NCI-H69 (cell line): ENCODE results near the gene CEMIP.

Source experiments
- DNase-seq: peaks from one replicate; lab custom pipeline; 2025; lab: John Stamatoyannopoulos, UW

The CEMIP gene

DNA sequence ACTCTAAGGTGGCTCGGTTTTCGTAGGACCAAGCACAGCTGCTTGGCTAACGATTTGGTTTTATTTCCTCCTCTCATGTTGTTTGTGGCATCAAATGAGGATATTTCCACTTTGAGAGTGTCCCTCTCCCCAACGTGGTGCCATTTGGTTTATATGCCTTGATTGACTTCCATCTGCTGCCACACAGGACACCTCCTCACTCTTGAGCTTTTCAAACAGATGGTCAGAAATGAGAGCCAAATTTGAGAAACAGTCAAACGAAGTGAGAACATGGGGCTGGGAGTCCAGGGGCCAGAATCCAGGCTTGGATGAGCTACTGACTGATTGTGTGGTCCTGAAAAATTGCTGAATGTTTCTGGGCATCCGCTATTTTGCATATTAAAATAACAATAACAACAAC is 43.5 kb downstream of the CEMIP start:
- peak; percentile 73 for DNase-seq

DNA sequence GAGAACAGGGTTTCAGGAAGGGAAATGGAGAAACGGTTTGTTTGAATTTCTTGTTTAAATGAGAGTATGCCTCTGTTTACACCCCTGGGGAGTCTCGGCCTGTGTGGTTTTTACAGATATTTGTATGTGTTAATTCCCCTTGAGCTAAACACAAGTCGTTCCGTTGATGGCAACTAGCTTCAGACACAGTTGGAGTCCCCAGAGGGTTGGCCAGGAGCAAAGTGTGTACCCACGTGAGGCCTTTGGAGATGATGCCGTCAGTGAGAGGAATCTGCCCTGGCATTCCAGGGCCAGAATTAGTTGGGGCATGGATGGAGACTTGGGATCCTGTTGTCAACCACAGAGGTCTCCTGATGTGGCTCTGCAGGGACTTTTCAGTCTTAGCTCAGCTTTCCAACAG is 44.0 kb downstream of the CEMIP start:
- DNase-seq: peak; percentile 49

DNA sequence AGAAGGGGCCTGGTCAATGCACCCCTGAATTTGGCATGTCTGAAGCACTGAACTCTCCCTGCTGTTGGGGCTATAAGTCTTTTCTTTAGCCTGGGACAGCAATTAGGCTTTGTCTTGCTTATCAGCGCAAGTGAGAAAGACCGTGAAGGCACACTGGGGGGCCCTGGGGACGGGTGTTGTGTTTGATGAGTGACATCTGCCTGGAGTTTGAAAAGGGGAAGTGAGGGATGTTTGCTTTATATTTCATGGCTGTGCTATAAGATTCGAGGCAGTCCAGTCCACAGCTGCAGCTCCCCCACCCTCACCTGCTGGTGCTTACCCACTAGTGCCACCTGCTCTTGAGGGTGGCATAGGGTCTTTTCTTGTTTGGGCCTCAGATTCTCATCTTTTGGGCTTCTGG is 44.8 kb downstream of the CEMIP start:
- peak; percentile 85 for DNase-seq

DNA sequence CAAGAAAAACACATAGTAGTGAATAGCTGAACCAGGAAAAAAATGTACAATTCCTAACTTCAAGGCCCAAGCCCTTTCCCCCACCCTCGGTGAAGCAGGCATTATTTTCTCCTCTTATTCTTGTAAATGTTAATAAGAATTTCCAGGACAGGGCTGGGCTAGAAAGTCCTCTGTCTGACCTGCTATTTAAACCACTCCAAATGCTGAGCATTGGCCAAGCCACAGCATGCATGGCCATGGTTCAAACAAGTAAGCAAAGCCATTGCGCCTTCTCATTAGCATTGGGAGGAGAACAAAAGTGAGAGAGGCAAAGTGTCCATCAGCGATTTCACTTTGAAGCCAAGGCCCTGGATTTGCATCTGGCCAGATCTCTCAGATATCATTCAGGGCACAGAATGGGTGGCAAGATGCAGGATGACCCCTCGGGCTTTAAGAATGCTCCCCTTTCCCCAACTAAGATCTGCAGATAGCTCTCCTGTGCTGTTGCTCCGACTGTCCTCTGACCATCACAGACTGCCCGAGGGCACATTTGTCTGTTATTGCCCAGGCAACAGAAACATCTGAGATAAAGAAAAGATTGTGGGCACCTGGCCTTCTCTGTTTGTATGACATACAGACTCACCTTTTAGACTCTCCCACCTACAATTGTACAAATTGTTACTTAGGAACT is 46.3 kb downstream of the CEMIP start:
- DNase-seq: peak; percentile 93

DNA sequence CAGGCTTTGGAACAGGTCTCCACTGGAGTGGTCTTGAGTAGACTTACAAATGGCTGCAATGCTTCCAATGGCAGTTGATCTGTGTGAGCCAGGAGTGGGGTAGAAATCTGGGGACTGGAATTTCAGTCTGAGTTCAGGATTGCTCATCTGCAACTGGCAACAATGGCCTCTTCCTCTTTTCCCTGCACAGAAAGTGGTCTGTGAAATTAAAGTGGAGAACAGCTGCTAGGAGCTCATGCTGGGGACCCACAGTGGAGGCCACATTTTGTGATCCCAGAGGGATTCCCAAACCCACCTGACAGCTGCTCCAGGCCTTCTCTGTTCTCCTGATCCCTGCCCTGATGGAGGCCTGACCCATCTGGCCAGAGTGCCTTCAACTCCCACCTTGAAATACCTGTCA is 49.6 kb downstream of the CEMIP start:
- peak; percentile 65 for DNase-seq

DNA sequence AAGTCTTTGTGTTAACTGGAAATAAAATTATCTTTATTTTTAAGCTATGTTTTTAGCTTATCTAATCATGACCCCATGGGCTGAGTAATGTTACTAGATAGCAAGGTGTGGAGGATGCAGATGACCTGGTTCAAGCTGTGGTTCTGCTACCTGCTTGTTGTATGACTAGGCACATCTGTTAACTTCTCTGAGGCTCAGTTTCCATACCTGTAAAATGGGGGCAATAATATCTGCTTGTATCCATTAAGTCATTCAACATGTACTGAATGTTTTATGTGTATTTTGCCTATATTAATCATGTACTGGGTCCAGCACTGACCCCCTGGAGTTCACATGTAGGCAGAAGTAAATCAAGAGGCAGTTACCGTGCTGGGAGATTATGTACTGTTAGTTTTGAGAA is 51.5 kb downstream of the CEMIP start:
- no peak for DNase-seq

DNA sequence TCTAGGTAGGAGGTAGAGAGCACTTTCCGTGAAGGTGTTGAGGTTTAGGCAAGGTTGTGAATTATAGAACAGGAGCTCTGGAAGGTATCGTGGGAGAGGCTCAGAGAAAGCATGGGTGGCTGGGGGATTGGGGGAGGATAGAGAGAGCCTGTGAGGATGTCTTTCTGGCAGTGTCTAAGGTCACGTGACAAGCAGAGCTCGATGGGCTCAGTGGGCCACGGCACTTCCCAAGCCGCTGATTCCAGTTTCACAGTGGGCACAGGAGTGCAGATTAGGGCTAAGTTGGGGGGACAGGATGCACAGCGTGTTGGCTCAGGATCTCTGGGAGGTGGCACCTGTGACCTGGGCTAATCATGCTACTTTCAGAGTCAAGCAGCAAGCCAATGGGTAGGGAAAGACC is 52.0 kb downstream of the CEMIP start:
- DNase-seq: no peak

DNA sequence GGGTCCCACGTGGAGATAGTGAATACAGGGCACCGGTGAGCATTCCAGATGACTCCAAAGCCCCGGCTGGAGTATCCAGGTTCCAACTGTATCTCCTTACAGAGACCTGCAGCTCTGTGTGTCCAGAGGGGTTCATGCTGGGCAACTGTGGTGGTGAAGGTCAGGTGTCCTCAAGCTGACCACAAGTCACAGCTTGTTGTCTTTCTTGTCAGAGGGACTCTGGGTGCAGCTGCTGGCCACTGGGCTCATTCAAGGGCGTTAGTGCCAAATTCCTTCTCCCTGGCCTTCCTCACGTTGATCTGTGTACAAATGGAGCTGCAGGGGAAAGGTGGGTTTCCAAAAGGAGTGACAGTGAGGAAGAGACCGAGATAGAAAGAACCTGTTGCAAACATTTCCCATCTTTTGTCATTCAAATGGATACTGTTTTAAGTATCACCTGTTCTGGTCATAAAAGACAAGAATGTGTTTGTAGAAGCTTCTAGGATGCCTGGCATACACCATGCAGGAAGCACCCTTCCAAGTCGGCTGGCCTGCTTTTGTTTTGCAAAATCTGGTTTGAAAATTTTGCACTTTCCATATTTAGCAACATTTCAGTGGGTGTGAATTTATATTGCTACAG is 52.5 kb downstream of the CEMIP start:
- peak; percentile 14 for DNase-seq

DNA sequence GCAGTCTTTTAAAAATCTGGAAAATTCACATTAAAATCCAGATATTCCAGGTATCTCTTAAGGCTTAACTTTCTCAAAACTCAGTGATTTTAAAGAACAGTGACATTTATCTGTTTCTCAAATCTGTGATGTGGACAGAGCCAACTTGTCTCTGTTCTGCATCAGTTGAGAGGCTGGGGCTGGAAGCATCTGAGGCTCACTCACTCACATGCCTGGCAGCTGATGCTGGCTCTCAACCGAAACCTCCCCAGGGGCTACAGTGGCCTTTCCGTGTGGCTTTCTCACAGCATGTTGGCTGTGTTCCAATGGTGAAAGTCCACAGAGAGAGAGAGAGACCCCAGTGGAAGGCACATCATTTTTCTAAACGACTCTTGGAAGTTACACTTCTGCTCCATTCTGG is 53.5 kb downstream of the CEMIP start:
- peak; percentile 68 for DNase-seq

DNA sequence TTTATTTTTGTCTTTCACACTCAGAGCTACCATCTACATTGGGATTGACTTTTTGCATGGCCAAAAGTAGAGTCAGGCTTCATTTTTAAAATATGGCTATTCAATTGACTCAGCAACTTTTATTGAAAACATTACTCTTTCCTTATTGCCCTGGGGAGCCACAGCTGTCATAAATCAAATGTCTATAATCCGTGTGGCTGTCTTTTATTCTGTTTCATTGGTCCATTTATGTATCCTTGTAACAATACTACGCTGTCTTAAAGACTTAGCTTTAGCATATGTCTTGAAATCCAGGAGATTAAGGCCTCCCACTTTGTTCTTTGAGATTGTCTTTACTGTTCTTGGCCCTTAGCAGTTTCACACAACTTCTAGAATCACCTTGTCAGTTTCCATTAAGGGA is 55.2 kb downstream of the CEMIP start:
- DNase-seq: peak; percentile 12

DNA sequence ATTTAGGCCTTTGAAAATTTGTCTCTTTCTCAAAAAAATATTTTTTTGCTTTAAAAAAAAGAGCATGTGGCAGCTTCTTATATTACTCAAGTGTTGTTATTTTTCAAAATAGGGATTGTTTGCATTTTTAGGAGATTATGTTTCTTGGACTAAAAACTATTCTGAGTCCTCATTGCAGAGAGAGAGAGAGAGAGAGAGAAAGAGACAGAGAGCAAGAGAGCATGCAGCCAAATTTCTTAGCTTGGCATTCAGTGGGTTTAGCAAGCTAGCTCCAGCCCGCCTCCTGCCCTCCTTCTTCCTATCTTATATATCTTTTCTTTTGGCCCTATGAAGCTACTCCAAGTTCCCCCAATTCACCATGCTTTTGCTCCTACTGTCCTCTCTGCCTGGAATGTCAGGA is 55.7 kb downstream of the CEMIP start:
- no peak for DNase-seq

DNA sequence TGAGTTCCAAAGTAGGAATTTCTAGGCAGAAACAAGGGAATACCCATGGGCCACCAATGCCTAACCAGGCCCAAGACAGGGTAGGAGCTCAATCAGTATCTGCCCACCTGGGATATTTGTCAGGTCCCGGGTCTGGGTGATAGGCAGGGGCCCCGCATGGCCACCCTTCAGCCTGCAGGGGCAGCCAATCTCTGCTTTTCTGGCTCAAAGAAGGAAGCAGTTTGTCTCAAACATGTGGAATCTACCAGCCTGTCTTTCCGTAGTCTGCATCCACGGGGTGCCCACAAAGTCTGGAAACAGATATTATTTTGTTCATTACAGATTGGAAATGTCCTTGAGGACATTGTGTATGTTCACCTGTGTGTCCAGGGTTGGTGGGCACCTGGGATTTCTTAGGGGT is 56.2 kb downstream of the CEMIP start:
- DNase-seq: peak; percentile 32

DNA sequence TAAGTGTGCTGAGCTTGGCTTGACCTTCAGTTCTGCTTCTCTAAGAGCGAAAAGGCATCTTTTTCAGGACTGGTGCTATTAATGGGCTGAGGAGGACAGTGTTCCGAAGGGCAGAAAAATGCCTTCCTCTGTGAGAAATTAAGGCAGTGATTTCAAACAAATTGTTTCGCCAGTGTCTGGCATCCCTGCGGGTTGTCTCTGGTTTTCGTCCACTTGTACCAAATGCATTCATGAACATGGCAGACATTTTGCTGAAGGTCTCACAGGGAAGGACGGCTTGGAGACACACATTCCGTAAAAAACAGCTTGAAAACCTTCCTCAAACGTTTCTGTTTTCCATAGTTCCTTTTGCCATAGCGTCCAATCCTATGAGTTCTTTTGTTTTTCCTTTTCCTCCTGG is 57.1 kb downstream of the CEMIP start:
- DNase-seq: no peak

DNA sequence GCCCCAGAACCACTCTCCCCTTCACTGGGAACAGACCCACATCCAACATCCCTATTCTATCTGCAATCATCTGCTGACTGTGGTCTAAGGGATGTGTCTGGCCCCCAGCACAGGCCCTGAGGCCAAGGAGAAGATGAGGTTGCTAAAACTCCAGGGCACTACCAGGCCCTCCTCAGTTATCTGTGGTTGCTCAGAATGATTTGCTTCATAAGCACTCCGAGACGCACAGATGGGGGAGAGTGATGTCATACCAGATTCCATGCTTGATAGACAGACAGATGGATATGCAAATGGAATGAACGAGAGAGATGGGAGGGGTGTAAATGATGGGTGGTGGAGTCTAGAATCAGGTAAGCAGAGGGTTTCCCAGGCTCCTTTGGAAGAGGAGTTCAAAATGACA is 57.8 kb downstream of the CEMIP start:
- peak; percentile 14 for DNase-seq

DNA sequence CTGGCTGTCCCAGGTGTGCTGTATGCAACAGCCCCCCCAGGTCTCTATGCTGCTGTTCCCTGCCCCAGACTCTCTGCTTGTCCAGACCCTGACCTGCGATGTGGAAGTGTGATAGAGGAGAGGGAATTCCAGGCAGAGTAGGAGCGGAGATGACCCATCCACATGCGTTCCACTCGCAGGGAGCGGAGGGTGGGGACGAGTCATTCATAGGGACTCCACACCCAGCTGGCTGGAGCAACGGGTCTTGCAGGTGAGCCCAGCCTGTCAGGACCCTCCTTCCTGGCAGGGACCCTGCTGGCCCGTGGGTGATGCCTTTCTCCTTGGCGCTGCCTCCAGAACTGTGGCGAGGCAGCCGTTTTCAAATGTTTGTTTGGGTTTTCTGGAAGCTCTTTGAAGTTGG is 58.8 kb downstream of the CEMIP start:
- no peak for DNase-seq

DNA sequence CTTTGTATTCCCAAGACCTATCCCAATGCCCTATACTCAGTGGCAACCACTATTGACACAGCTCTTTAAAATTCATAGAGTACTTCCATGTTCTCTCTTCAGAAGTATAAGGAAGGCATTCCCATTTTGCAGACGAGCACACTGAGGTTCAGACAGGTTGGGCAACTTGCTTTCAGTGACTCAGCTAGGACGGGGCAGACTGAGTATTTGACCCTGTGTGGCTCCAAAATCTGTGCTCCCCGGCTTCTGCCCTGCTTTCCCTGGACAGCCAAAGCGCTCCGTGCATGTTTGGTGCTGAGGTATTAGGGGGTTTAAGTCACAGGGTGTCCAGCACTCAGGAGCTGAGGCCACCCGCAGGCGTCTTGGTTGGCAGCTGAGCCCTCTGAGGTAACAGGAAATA is 59.5 kb downstream of the CEMIP start:
- DNase-seq: no peak

DNA sequence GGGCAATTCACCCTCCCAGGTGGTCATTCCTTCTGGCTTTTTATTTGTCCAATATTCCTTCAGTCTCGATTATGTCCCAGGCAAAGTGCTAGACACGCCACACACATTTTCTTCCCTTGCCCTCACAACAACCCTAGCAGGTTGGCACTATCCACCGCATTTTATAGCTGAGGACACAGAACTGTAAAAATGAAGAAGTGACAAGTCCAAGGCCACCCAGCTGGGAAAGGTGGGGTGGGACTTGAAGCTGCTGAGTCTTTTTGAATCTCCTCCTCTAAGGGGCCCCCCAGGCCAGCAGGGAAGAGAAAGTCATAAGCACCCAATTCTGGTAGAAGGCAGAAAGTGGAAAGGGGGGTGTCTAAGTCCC is 60.6 kb downstream of the CEMIP start:
- no peak for DNase-seq

DNA sequence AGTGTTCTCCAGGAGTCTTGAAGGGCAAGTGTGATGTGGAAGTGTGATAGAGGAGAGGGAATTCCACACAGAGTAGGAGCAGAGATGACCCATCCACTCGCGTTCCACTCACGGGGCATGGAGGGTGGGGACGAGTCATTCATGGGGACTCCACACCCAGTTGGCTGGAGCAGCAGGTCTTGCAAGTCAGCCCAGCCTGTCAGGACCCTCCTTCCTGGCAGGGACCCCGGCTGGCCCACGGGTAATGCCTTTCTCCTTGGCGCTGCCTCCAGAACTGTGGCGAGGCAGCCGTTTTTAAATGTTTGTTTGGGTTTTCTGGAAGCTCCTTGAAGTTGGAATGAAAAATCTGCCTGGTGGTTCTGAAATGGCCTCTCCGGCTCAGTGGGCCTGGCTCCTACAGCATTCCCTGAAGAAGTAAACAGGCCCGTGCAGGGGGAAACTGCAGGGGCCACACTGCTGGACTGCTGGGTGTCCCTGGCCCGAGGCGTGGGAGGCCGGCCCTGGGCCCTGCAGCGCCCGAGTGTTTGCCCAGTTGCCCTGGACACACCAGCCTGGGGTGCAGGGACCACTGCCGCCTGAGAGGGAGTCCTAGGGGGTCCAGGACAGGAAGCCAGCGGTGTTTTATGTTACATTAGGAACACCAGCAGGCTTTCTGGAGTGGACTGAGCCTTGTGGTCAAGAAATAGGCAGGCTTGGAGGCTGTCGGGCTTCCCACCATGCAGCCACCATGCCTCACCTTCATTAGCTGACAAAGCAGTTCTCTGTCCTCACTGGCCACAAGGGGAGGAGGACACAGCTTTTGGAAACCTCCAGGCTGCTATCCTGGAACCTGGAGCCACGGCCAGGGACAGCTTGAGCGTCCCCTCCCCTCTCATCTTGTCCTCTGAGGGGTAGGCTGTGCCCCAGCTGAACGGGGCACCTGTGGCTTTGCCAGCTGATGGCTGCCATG is 61.3 kb downstream of the CEMIP start:
- DNase-seq: no peak

DNA sequence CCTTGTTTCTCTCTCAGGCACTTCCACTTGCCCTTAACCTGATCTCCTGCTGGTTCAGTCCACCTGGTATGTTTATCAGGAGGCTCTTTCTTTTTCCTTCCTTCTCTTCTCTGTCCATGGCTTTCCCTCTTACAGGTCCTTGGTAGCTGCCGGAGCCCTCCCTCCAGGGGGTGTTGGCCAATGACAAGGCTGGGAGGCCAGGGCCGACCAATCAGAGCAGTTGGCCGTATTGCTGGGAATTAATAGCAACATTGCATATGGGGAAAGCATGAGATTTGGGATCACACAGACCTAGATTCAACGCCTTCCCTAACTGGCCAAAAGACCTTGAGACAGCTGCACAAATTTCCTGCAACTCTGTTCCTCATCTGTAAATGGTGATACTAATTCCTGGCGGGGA is 62.4 kb downstream of the CEMIP start:
- DNase-seq: no peak

DNA sequence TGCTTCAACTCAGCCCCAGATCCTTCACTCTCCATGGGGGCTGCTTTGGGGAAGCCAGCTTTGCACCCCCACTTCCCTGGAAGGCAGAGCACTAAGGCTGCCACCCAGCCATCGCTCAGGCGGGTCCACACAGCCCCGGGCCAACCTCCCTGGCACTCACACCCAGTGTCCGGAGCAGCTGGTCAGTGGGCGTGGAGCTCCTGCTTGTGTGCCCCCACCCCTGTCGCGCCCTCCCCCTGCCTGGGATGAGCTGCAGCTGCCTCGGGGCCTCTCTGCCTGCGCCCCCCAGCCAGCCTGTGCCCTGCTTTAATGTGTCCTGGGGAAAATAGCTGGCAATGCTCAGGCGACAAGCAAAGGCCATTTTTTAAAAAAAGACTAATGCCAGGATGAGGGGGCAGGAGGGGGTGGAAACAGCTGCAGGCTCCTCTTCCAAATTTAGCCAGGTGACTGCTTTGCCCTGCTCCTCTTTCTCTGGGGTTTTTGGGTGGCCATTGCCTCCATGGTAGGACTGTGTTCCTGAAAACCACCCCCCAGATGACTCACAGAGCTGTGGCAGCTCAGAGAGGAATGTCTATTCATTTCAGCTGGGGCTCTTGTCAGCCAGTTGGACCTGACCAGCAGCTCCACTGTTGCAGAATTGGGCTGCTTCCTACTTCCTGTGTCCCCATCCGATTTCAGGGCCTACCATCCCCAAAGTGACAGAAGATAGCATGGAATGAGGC is 65.0 kb downstream of the CEMIP start:
- DNase-seq: no peak

DNA sequence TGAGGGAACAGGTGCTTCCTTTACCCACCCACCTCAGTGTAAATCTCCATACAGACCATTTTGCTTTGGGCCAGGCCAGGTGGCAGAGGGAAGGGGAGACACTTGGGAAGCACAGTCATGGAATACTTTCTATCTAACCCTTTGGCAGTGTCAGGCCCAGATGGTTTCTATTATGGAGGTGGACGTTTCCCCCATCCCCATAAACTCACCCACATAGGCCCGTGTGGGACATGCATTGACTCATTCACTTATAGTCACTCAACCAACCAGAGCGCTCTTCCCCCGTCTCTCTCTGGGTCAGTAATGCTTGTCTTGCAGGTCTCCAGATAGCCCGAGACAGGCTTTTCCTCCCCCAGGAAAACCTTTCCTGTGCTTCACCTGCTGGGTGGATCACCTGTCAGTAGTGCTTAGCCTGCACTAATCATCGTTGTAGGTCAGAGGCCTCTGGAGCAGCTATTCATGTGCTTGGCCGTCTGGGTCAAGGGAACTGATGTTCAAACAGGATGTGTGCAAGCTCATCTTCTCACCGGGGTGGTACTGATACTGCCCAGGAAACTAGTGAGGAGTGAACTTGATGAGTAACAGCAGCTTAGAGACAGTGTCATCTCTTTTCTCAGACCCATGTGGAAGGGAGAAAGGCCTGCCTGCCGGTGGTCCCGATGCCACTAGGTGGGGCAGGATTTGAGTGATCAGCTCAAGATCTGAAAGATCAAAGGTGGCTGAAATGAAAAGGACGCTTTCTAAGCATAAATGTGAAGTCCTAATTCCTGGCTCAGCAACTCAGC is 67.1 kb downstream of the CEMIP start:
- DNase-seq: peak; percentile 29

DNA sequence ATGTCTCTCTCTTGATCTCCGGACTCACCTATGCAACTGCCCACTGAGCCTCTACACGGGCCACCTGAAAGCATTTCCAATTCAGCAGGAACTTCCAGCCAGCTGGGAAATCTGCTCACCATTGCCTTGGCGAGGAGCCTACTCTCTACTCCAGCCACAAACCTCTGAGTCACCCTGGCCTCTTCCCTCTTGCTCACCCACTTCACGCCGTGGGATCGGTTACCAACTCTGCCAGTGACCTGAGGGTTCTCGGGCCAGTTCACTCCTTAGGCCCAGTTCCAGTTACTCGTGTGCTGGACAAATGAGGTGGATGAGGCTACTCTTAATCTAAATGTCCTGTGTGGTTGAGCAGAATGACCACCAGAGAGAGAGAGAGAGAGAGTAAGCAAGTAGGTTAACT is 70.1 kb downstream of the CEMIP start:
- no peak for DNase-seq
